HG03280 (cell line): Measurements from ENCODE around the gene PEMT.
"Not testable (repeated sequence)": the region's sequence is repeated elsewhere in the genome, so short reads cannot be mapped to it uniquely, and the experiment has no call there.

Experiments
- ATAC-seq: cut with Tn5 transposase; IDR thresholded peaks from one replicate; pipeline ENCODE4 v1.9.1; 2021; ENCODE audit warnings: mild to moderate bottlenecking, moderate library complexity; ENCODE audit not compliant: unreplicated experiment

The PEMT gene

GRCh38 chr17:17591355-17592298 lies at the start of gene PEMT:
PEMT (minus strand) TSS chr17:17591708; CDS start chr17:17591626, 82 bp downstream.
- peak; percentile 92 for ATAC-seq

GRCh38 chr17:17639661-17640270 lies 48.3 kb upstream of the PEMT start:
- ATAC-seq, result not testable (repeated sequence)

- no peak for ATAC-seq
Measured at GRCh38 chr17:17638467-17638866, 47.0 kb upstream of the PEMT start.

- ATAC-seq, result no peak
Measured at GRCh38 chr17:17636272-17636885, 44.9 kb upstream of the PEMT start.

GRCh38 chr17:17635537-17636271 lies 44.2 kb upstream of the PEMT start:
- not testable (repeated sequence) for ATAC-seq

- no peak for ATAC-seq
Measured at GRCh38 chr17:17635126-17635525, 43.6 kb upstream of the PEMT start.

- no peak for ATAC-seq
Measured at GRCh38 chr17:17633310-17633709, 41.8 kb upstream of the PEMT start.

- not testable (repeated sequence) for ATAC-seq
Measured at GRCh38 chr17:17632690-17633089, 41.2 kb upstream of the PEMT start.

GRCh38 chr17:17628388-17629008 lies 37.0 kb upstream of the PEMT start:
- ATAC-seq, result no peak

- no peak for ATAC-seq
Measured at GRCh38 chr17:17626840-17627239, 35.3 kb upstream of the PEMT start.

GRCh38 chr17:17626151-17626805 lies 34.8 kb upstream of the PEMT start:
- no peak for ATAC-seq

- no peak for ATAC-seq
Measured at GRCh38 chr17:17624741-17625140, 33.2 kb upstream of the PEMT start.

- ATAC-seq, result no peak
Measured at GRCh38 chr17:17623904-17624303, 32.4 kb upstream of the PEMT start.

GRCh38 chr17:17621254-17621653 lies 29.7 kb upstream of the PEMT start:
- ATAC-seq, result no peak

GRCh38 chr17:17613708-17614114 lies 22.2 kb upstream of the PEMT start:
- ATAC-seq, result no peak

GRCh38 chr17:17612085-17613022 lies 20.8 kb upstream of the PEMT start:
- ATAC-seq, result no peak

- no peak for ATAC-seq
Measured at GRCh38 chr17:17609121-17609520, 17.6 kb upstream of the PEMT start.

GRCh38 chr17:17606416-17607000 lies 15.0 kb upstream of the PEMT start:
- no peak for ATAC-seq

GRCh38 chr17:17605729-17606088 lies 14.2 kb upstream of the PEMT start:
- no peak for ATAC-seq
